GM21526 (cell line): ENCODE results near the gene ZNF747.

ENCODE experiments used
- ATAC-seq: cut with Tn5 transposase; IDR thresholded peaks from one replicate; pipeline ENCODE4 v1.9.1; 2021; ENCODE audit warnings: moderate library complexity; ENCODE audit not compliant: unreplicated experiment, low FRiP score

The ZNF747 gene

GRCh38 chr16:30534368-30535105 lies at the start of gene ZNF747:
Gene ZNF747 (minus strand): TSS chr16:30534858. CDS start chr16:30534679, 179 bp downstream.
- no peak for ATAC-seq

GRCh38 chr16:30582611-30583340 lies 48.1 kb upstream of the ZNF747 start:
- ATAC-seq, result no peak

GRCh38 chr16:30581457-30581856 lies 46.8 kb upstream of the ZNF747 start:
- no peak for ATAC-seq

GRCh38 chr16:30574678-30575077 lies 40.0 kb upstream of the ZNF747 start:
- no peak for ATAC-seq

GRCh38 chr16:30571445-30572322 lies 37.0 kb upstream of the ZNF747 start, which contains the start of gene ZNF688:
Gene ZNF688 (minus strand): TSS chr16:30571714. CDS start chr16:30571629, 85 bp downstream.
- peak; percentile 59 for ATAC-seq

GRCh38 chr16:30570636-30571444 lies 36.2 kb upstream of the ZNF747 start:
- ATAC-seq, result no peak

- no peak for ATAC-seq
Measured at GRCh38 chr16:30569746-30570635, 35.3 kb upstream of the ZNF747 start.

GRCh38 chr16:30569281-30569680 lies 34.6 kb upstream of the ZNF747 start:
- no peak for ATAC-seq

GRCh38 chr16:30567991-30568638 lies 33.5 kb upstream of the ZNF747 start:
- no peak for ATAC-seq

GRCh38 chr16:30567160-30567990 lies 32.7 kb upstream of the ZNF747 start:
- no peak for ATAC-seq

- no peak for ATAC-seq
Measured at GRCh38 chr16:30566531-30566930, 31.9 kb upstream of the ZNF747 start.

GRCh38 chr16:30565984-30566383 lies 31.3 kb upstream of the ZNF747 start:
- ATAC-seq, result no peak

- no peak for ATAC-seq
Measured at GRCh38 chr16:30565526-30565925, 30.9 kb upstream of the ZNF747 start.

- ATAC-seq, result no peak
Measured at GRCh38 chr16:30562021-30562420, 27.4 kb upstream of the ZNF747 start.

GRCh38 chr16:30561089-30561816 lies 26.6 kb upstream of the ZNF747 start:
- no peak for ATAC-seq

- ATAC-seq, result no peak
Measured at GRCh38 chr16:30559690-30560089, 25.0 kb upstream of the ZNF747 start.

- ATAC-seq, result no peak
Measured at GRCh38 chr16:30558789-30559377, 24.2 kb upstream of the ZNF747 start.
